Measurements from ENCODE around the gene MCF2L2. TPM values are rescaled to one million over a fixed set of nuclear protein-coding genes. Genes with fewer than 3 reads are reported as not detected.

The MCF2L2 gene
- total RNA-seq, 1 donor from 2014 or later, result 2.0 TPM

DNA sequence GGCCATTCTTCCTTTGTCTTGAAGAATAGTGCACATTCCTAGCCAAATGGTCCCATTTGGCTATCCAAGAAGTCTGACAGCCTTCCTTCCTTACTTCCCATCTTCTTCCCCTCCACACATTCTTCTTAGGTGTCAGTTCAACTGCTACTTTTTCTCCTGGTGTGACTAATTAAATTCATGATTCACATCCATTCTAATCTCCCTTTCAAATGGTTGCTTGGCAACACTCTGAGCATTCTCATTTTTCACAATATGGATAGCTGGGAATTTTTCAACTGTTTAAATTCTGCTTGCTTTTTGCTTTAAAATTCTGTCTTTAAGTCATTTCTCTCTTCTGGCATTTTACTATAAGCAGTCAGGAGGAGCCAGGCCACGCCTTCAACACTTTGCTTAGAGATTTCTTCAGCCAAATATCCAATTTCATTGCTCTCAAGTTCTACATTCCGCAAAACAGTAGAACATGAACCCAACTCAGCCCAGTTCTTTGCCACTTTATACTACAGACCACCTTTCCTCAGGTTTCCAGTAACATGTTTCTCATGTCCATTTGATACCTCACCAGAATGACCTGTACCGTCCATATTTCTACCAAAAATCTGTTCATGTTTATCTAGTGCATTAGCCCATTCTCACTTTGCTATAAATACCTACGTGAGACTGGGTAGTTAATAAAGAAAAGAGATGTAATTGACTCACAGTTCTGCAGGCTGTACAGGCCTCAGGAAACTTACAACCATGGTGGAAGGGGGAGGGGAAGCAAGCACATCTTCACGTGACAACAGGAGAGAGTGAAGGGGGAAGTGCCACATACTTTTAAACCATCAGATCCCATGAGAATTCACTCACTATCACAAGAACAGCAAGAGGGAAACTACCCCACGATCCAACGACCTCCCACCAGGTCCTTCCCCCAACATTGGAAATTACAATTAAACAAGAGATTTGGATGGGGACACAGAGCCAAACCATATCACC lies 31.9 kb upstream of the MCF2L2 start:
- H3K4me3 ChIP-seq, result no peak overlapping the region
- H3K9me3 ChIP-seq, result no peaks in the 10 kb centered on the region
- no peaks in the 10 kb centered on the region for H3K36me3 ChIP-seq
- H3K4me1 ChIP-seq, result no peaks in the 10 kb centered on the region
- TF ChIP-seq, protein P1, sequence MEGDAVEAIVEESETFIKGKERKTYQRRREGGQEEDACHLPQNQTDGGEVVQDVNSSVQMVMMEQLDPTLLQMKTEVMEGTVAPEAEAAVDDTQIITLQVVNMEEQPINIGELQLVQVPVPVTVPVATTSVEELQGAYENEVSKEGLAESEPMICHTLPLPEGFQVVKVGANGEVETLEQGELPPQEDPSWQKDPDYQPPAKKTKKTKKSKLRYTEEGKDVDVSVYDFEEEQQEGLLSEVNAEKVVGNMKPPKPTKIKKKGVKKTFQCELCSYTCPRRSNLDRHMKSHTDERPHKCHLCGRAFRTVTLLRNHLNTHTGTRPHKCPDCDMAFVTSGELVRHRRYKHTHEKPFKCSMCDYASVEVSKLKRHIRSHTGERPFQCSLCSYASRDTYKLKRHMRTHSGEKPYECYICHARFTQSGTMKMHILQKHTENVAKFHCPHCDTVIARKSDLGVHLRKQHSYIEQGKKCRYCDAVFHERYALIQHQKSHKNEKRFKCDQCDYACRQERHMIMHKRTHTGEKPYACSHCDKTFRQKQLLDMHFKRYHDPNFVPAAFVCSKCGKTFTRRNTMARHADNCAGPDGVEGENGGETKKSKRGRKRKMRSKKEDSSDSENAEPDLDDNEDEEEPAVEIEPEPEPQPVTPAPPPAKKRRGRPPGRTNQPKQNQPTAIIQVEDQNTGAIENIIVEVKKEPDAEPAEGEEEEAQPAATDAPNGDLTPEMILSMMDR (IDR thresholded peaks at IDR 0.05), result no peak
- no peak for TF ChIP-seq POLR2A (IDR thresholded peaks at IDR 0.05)
- DNase-seq (ENCODE audit: extremely low spot score in 2 of 2), result no peak
- no peak overlapping the region for H3K27ac ChIP-seq
- no peaks in the 10 kb centered on the region for H3K27me3 ChIP-seq
- intact Hi-C loops (cut with DNase I), result no loop called here

DNA sequence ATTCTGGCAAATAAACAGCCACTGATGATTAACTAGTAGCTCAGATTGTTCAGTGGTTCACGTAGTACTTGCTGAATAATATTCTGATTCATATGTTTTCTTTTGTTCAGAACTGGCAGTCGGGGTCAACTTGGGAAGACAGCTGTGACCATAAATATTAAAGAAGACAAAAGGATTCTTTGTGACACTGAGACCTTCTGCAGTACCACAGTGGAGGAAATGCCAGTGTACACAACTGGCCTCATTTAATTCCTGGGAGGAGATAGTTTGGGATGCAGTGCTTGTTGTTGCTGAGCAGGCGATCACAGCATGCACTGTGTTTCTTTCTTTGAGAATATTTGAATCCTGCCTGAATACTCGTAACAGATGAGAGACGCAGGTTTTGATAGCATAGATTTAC lies 26.7 kb upstream of the MCF2L2 start:
- DNase-seq (ENCODE audit: extremely low spot score in 2 of 2), result no peak
- no peaks in the 10 kb centered on the region for H3K4me1 ChIP-seq
- no peaks in the 10 kb centered on the region for H3K27me3 ChIP-seq
- H3K36me3 ChIP-seq, result no peaks in the 10 kb centered on the region
- no peaks in the 10 kb centered on the region for H3K9me3 ChIP-seq
- intact Hi-C loops (cut with DNase I), result no loop called here
- H3K27ac ChIP-seq, result no peak overlapping the region
- TF ChIP-seq POLR2A (IDR thresholded peaks at IDR 0.05) (no peak), POLR2AphosphoS5 (IDR thresholded peaks at IDR 0.05; ENCODE audit: insufficient read depth in 1 of 2, low read depth in 1 of 2) (no peak)
- TF ChIP-seq, protein P1 (IDR thresholded peaks at IDR 0.05), result no peak
- H3K4me3 ChIP-seq, result no peak overlapping the region

DNA sequence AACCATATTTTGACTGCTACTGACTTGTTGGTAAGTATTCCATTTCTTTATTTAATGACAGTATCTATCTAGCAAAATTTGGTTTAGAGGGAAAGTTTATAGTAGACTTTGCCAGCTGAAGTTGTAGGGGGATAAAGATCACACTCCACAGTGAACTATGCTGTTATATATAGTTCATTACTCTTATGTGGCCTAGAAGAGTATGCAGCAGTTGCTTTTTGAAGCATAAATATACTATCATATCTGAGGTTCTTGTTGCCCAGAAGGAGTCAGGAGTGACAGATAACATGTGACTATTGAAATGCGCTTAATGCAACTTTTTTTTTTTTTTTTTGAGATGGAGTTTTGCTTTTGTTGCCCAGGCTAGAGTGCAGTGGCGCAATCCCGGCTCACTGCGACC lies 25.6 kb upstream of the MCF2L2 start:
- H3K27ac ChIP-seq, result no peak overlapping the region
- H3K36me3 ChIP-seq, result no peaks in the 10 kb centered on the region
- no peaks in the 10 kb centered on the region for H3K4me1 ChIP-seq
- intact Hi-C loops (cut with DNase I), result no loop called here
- H3K9me3 ChIP-seq, result no peaks in the 10 kb centered on the region
- TF ChIP-seq, protein P1 (IDR thresholded peaks at IDR 0.05), result no peak
- no peak for TF ChIP-seq POLR2A (IDR thresholded peaks at IDR 0.05)
- no peak for TF ChIP-seq POLR2AphosphoS5 (IDR thresholded peaks at IDR 0.05; ENCODE audit: insufficient read depth in 1 of 2, low read depth in 1 of 2)
- no peak for DNase-seq (ENCODE audit: extremely low spot score in 2 of 2)
- H3K4me3 ChIP-seq, result no peak overlapping the region
- H3K27me3 ChIP-seq, result no peaks in the 10 kb centered on the region

DNA sequence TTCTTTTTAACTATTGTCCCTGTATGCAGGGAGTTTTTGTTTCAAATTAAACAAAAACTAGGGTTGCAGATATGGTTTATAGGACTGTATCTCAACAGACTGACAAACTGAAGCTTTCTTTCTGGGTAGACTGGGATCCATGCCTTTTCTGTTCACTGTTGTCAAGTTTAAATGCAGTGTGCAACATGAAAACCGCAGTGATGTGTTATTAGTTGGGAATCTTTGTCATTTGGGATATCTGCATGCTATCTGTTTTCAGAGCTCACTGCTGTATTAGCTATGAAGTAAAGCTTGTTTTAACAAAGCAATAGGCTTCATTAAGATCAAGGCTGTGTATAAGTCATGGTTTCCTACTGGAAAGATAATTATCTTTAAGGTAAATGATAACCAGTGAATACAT lies 21.4 kb upstream of the MCF2L2 start:
- Histone ChIP-seq H3K27ac (no peak overlapping the region), H3K9me3 (no peaks in the 10 kb centered on the region), H3K36me3 (no peaks in the 10 kb centered on the region), H3K4me3 (no peak overlapping the region), H3K27me3 (no peaks in the 10 kb centered on the region), H3K4me1 (no peaks in the 10 kb centered on the region)
- DNase-seq (ENCODE audit: extremely low spot score in 2 of 2), result no peak
- intact Hi-C loops (cut with DNase I), result no loop called here
- TF ChIP-seq POLR2A (IDR thresholded peaks at IDR 0.05) (no peak), POLR2AphosphoS5 (IDR thresholded peaks at IDR 0.05; ENCODE audit: insufficient read depth in 1 of 2, low read depth in 1 of 2) (no peak)
- TF ChIP-seq, protein P1 (IDR thresholded peaks at IDR 0.05), result no peak

DNA sequence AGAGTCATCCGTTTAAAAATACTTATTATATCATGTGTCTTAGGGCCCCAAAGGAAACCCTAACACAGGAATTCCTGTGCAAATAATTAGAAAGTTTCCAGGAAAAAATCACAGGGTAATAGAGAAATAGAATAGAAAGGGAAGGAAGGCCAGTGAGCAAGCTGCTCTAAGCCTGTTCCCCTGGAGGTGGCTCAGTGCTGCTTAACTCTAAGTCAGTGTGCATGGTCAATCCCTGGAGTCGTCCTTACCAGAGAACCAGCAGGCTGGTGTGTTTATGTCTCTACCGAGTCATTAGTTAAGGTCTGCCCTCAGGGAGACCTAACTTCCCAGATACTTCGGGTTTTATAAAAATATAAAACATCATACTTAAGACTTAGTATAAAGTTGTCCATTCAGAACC lies 21.0 kb upstream of the MCF2L2 start:
- Histone ChIP-seq H3K4me3 (no peak overlapping the region), H3K4me1 (no peaks in the 10 kb centered on the region), H3K27ac (no peak overlapping the region), H3K9me3 (no peaks in the 10 kb centered on the region), H3K27me3 (no peaks in the 10 kb centered on the region), H3K36me3 (no peaks in the 10 kb centered on the region)
- TF ChIP-seq POLR2A (IDR thresholded peaks at IDR 0.05), result no peak
- no peak for DNase-seq (ENCODE audit: extremely low spot score in 2 of 2)
- intact Hi-C loops (cut with DNase I), result no loop called here

Data from vagina (tissue), 2 donors.